ENCODE measurements around the gene LRTM1. TPM values are rescaled to one million over a fixed set of nuclear protein-coding genes. Genes with fewer than 3 reads are reported as not detected.

LRTM1 gene
- total RNA-seq, 1 donor: not detected

DNA sequence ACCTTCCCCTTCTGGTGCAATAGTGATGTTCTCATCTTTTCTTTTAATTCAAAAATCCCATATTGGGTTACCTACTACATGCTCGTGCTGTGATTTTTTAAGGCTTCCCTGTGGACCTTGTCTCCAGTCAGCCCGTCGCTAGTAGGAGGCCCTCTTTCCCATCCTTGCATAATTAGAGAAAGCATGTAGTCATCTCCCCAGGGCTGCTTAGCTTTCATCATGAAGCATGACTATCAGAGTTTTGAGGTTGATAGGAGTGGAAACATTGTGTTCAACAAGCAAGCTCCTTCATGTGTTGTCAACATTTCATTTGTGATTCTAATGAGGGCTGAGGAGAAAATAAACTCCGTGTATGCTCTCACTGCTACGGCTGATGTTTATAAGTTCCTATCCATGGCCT, 8.7 kb upstream of the LRTM1 start:
- no peaks in the 10 kb centered on the region for H3K9me3 ChIP-seq (ENCODE audit: low read depth, low read length)
- DNase-seq (ENCODE audit: insufficient read length, low spot score, missing footprints): no peak
- TF ChIP-seq, protein P1, sequence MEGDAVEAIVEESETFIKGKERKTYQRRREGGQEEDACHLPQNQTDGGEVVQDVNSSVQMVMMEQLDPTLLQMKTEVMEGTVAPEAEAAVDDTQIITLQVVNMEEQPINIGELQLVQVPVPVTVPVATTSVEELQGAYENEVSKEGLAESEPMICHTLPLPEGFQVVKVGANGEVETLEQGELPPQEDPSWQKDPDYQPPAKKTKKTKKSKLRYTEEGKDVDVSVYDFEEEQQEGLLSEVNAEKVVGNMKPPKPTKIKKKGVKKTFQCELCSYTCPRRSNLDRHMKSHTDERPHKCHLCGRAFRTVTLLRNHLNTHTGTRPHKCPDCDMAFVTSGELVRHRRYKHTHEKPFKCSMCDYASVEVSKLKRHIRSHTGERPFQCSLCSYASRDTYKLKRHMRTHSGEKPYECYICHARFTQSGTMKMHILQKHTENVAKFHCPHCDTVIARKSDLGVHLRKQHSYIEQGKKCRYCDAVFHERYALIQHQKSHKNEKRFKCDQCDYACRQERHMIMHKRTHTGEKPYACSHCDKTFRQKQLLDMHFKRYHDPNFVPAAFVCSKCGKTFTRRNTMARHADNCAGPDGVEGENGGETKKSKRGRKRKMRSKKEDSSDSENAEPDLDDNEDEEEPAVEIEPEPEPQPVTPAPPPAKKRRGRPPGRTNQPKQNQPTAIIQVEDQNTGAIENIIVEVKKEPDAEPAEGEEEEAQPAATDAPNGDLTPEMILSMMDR (IDR thresholded peaks at IDR 0.05; ENCODE audit: extremely low read depth, low read depth, low read length): no peak
- H3K79me2 ChIP-seq (ENCODE audit: insufficient read depth, low read length): no peaks in the 10 kb centered on the region
- H2AFZ ChIP-seq (ENCODE audit: low read length): no peak overlapping the region
- H3K4me3 ChIP-seq (ENCODE audit: insufficient read depth, low read length): no peak overlapping the region
- no peaks in the 10 kb centered on the region for H3K27me3 ChIP-seq (ENCODE audit: insufficient read depth, low read length)
- H3K27ac ChIP-seq (ENCODE audit: low read depth, low read length): no peak overlapping the region
- no peaks in the 10 kb centered on the region for H3K36me3 ChIP-seq (ENCODE audit: insufficient read depth, low read length)
- H4K20me1 ChIP-seq (ENCODE audit: insufficient read depth, low read length): no peaks in the 10 kb centered on the region
- no peak overlapping the region for H3K4me2 ChIP-seq (ENCODE audit: insufficient read depth, low read length)
- no peaks in the 10 kb centered on the region for H3K4me1 ChIP-seq (ENCODE audit: insufficient read depth, low read length)

DNA sequence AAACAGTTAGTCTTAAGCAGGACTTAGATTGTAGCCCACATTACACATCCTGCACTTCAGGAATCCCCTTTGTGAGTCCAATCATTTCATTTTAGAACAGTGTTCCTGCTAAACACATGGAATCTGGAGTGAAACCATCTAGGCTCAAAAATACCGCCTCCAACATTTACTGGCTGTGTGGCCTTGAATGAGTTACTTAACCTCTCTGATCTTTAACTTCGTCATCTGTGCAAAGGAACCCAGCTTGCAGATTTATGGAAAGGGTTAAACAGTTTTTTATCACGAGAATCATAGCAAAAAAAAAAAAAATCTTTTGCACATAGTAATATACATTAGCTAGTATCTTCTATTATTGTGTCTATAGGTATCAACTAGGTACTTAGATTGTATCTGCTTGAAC, 8.0 kb upstream of the LRTM1 start:
- no peaks in the 10 kb centered on the region for H3K9me3 ChIP-seq (ENCODE audit: low read depth, low read length)
- no peaks in the 10 kb centered on the region for H3K27me3 ChIP-seq (ENCODE audit: insufficient read depth, low read length)
- TF ChIP-seq, protein P1 (IDR thresholded peaks at IDR 0.05; ENCODE audit: extremely low read depth, low read depth, low read length): no peak
- no peaks in the 10 kb centered on the region for H3K36me3 ChIP-seq (ENCODE audit: insufficient read depth, low read length)
- DNase-seq (ENCODE audit: insufficient read length, low spot score, missing footprints): no peak
- H3K27ac ChIP-seq (ENCODE audit: low read depth, low read length): no peak overlapping the region
- no peak overlapping the region for H2AFZ ChIP-seq (ENCODE audit: low read length)
- H3K79me2 ChIP-seq (ENCODE audit: insufficient read depth, low read length): no peaks in the 10 kb centered on the region
- H4K20me1 ChIP-seq (ENCODE audit: insufficient read depth, low read length): no peaks in the 10 kb centered on the region
- no peak overlapping the region for H3K4me2 ChIP-seq (ENCODE audit: insufficient read depth, low read length)
- H3K4me1 ChIP-seq (ENCODE audit: insufficient read depth, low read length): no peaks in the 10 kb centered on the region
- H3K4me3 ChIP-seq (ENCODE audit: insufficient read depth, low read length): no peak overlapping the region

DNA sequence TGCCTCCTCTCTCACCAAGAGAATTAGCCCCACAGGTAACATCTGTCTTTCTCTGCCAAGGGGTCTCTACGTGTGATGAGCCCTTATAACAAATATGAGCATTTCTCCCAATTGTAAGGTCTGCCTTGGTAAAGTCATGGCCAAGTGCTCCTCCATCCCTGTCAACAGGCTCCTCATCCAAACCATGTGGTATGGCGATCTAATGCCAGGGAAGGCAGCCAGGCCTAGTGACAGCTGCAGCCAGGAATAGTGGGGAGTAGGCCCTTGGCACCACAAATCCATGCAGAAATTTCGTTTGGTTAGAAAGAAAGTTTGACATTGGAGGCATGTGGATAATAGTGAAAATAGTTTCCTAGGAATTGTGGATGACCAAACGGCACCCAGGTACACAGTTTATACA, 4.7 kb upstream of the LRTM1 start:
- H3K4me2 ChIP-seq (ENCODE audit: insufficient read depth, low read length): no peak overlapping the region
- H3K4me1 ChIP-seq (ENCODE audit: insufficient read depth, low read length): no peaks in the 10 kb centered on the region
- no peaks in the 10 kb centered on the region for H4K20me1 ChIP-seq (ENCODE audit: insufficient read depth, low read length)
- H3K4me3 ChIP-seq (ENCODE audit: insufficient read depth, low read length): no peak overlapping the region
- no peak overlapping the region for H2AFZ ChIP-seq (ENCODE audit: low read length)
- no peak overlapping the region for H3K27ac ChIP-seq (ENCODE audit: low read depth, low read length)
- no peaks in the 10 kb centered on the region for H3K79me2 ChIP-seq (ENCODE audit: insufficient read depth, low read length)
- no peaks in the 10 kb centered on the region for H3K36me3 ChIP-seq (ENCODE audit: insufficient read depth, low read length)
- TF ChIP-seq, protein P1 (IDR thresholded peaks at IDR 0.05; ENCODE audit: extremely low read depth, low read depth, low read length): no peak
- no peak for DNase-seq (ENCODE audit: insufficient read length, low spot score, missing footprints)
- H3K9me3 ChIP-seq (ENCODE audit: low read depth, low read length): no peaks in the 10 kb centered on the region
- no peaks in the 10 kb centered on the region for H3K27me3 ChIP-seq (ENCODE audit: insufficient read depth, low read length)

DNA sequence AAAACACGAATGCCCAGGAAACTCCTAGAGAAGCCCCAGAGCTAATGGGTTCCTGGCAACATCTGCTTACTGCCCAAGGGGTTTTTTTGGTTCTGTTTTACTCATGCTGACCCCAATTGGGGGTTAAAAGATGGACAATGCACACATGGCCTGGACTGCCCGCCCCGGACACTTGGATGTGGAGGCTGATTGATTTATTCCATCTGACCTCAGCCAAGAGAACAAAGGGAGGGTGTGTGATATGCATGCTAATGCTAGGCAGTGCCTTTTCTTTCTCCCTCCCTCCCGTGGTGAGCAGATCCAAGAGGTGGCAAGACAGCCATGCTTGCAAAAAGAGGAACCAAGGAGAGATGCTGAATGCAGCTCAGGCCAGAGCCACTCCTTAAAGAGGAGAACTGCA, 3.3 kb upstream of the LRTM1 start:
- no peak overlapping the region for H3K4me3 ChIP-seq (ENCODE audit: insufficient read depth, low read length)
- H3K4me2 ChIP-seq (ENCODE audit: insufficient read depth, low read length): no peak overlapping the region
- no peak for DNase-seq (ENCODE audit: insufficient read length, low spot score, missing footprints)
- H3K79me2 ChIP-seq (ENCODE audit: insufficient read depth, low read length): no peaks in the 10 kb centered on the region
- H2AFZ ChIP-seq (ENCODE audit: low read length): no peak overlapping the region
- H3K27me3 ChIP-seq (ENCODE audit: insufficient read depth, low read length): no peaks in the 10 kb centered on the region
- no peaks in the 10 kb centered on the region for H4K20me1 ChIP-seq (ENCODE audit: insufficient read depth, low read length)
- no peaks in the 10 kb centered on the region for H3K4me1 ChIP-seq (ENCODE audit: insufficient read depth, low read length)
- H3K36me3 ChIP-seq (ENCODE audit: insufficient read depth, low read length): no peaks in the 10 kb centered on the region
- H3K27ac ChIP-seq (ENCODE audit: low read depth, low read length): no peak overlapping the region
- TF ChIP-seq, protein P1 (IDR thresholded peaks at IDR 0.05; ENCODE audit: extremely low read depth, low read depth, low read length): no peak
- no peaks in the 10 kb centered on the region for H3K9me3 ChIP-seq (ENCODE audit: low read depth, low read length)

All from osteoblast (primary cell).